H9 (cell line): ENCODE measurements around the gene MEG3. TPM values are rescaled to one million over a fixed set of nuclear protein-coding genes. Genes with fewer than 3 reads are reported as not detected.

Experiments used
- DNase-seq: peaks from one replicate; pipeline ENCODE4 v3.0.0-alpha.2; 2017
- H2AFZ ChIP-seq: one replicate; pipeline ENCODE4 v1.6.1; 2013; ENCODE audit warnings: mild to moderate bottlenecking, low read length, control low read depth, moderate library complexity
- H2AK5ac ChIP-seq: 2 replicates; pipeline ENCODE4 v1.6.1; 2013; ENCODE audit warnings: low read length, control low read depth, mixed read lengths; ENCODE audit not compliant: insufficient read length
- H2BK120ac ChIP-seq: one replicate; pipeline ENCODE4 v1.6.1; 2013; ENCODE audit warnings: low read depth, mild to moderate bottlenecking, low read length, control low read depth, inconsistent platforms; ENCODE audit not compliant: poor library complexity, severe bottlenecking
- H2BK12ac ChIP-seq: 2 replicates; pipeline ENCODE4 v1.6.1; 2013; ENCODE audit warnings: low read length, control low read depth, mixed read lengths, low read depth; ENCODE audit not compliant: insufficient read length
- H2BK15ac ChIP-seq: 2 replicates; pipeline ENCODE4 v1.6.1; 2013; ENCODE audit warnings: low read depth, low read length, control low read depth
- H2BK20ac ChIP-seq: one replicate; pipeline ENCODE4 v1.6.1; 2013; ENCODE audit warnings: low read depth, mild to moderate bottlenecking, low read length, control low read depth, inconsistent platforms; ENCODE audit not compliant: poor library complexity, severe bottlenecking
- H2BK5ac ChIP-seq: 2 replicates; pipeline ENCODE4 v1.6.1; 2013; ENCODE audit warnings: low read length, control low read depth, mixed read lengths; ENCODE audit not compliant: insufficient read length
- H3K14ac ChIP-seq: 2 replicates; pipeline ENCODE4 v1.6.1; 2013; ENCODE audit warnings: low read length, control low read depth; ENCODE audit not compliant: insufficient read depth
- H3K18ac ChIP-seq: 2 replicates; pipeline ENCODE4 v1.6.1; 2013; ENCODE audit warnings: low read depth, mild to moderate bottlenecking, mixed read lengths, low read length, control low read depth; ENCODE audit not compliant: insufficient read length
- H3K23ac ChIP-seq: 2 replicates; pipeline ENCODE4 v1.6.1; 2013; ENCODE audit warnings: low read length, control low read depth, mixed read lengths, low read depth; ENCODE audit not compliant: insufficient read length
- H3K23me2 ChIP-seq: 2 replicates; pipeline ENCODE4 v1.6.1; 2013; ENCODE audit warnings: low read depth, mild to moderate bottlenecking, mixed read lengths, low read length, control low read depth; ENCODE audit not compliant: insufficient read length, poor library complexity, severe bottlenecking
- H3K27ac ChIP-seq: 2 replicates; pipeline ENCODE4 v1.5.1; 2013; ENCODE audit warnings: low read length, control low read depth, mixed read lengths, low read depth; ENCODE audit not compliant: insufficient read length
- H3K27me3 ChIP-seq: 2 replicates; pipeline ENCODE4 v1.6.1; 2013; ENCODE audit warnings: low read length, control low read depth, inconsistent platforms; ENCODE audit not compliant: insufficient read depth
- H3K4ac ChIP-seq: 2 replicates; pipeline ENCODE4 v1.6.1; 2013; ENCODE audit warnings: low read depth, mild to moderate bottlenecking, control low read depth, inconsistent platforms, low read length, moderate library complexity
- H3K4me1 ChIP-seq: 2 replicates; pipeline ENCODE4 v1.6.1; 2013; ENCODE audit warnings: low read length, control low read depth, inconsistent platforms; ENCODE audit not compliant: insufficient read depth
- H3K4me2 ChIP-seq: 2 replicates; pipeline ENCODE4 v1.6.1; 2013; ENCODE audit warnings: low read length, control low read depth, mixed read lengths; ENCODE audit not compliant: insufficient read length, insufficient read depth
- H3K56ac ChIP-seq: 2 replicates; pipeline ENCODE4 v1.6.1; 2013; ENCODE audit warnings: low read depth, mild to moderate bottlenecking, mixed read lengths, low read length, control low read depth; ENCODE audit not compliant: insufficient read length
- H3K79me1 ChIP-seq: 2 replicates; pipeline ENCODE4 v1.6.1; 2013; ENCODE audit warnings: low read depth, mild to moderate bottlenecking, moderate library complexity, low read length, control low read depth, inconsistent platforms; ENCODE audit not compliant: insufficient read depth, poor library complexity, severe bottlenecking
- H3K79me2 ChIP-seq: 2 replicates; pipeline ENCODE4 v1.6.1; 2013; ENCODE audit warnings: low read length, control low read depth, inconsistent platforms; ENCODE audit not compliant: insufficient read depth
- H3K9ac ChIP-seq: 2 replicates; pipeline ENCODE4 v1.6.1; 2013; ENCODE audit warnings: low read length, control low read depth, mixed read lengths; ENCODE audit not compliant: insufficient read length; ENCODE audit errors: extremely low read depth
- H3K9me3 ChIP-seq: one replicate; pipeline ENCODE4 v1.6.1; 2013; ENCODE audit warnings: low read depth, low read length, inconsistent platforms; ENCODE audit not compliant: control insufficient read depth
- H3T11ph ChIP-seq: one replicate; pipeline ENCODE4 v1.6.1; 2013; ENCODE audit warnings: mild to moderate bottlenecking, low read length, control low read depth, inconsistent platforms
- H4K20me1 ChIP-seq: one replicate; pipeline ENCODE4 v1.6.1; 2013; ENCODE audit not compliant: control insufficient read depth, insufficient read length, insufficient read depth
- H4K5ac ChIP-seq: 2 replicates; pipeline ENCODE4 v1.6.1; 2013; ENCODE audit warnings: low read depth, mild to moderate bottlenecking, mixed read lengths, low read length, control low read depth; ENCODE audit not compliant: insufficient read length
- H4K8ac ChIP-seq: replicated peaks from 2 replicates; pipeline ENCODE4 v1.6.1; 2013; ENCODE audit warnings: low read length, control low read depth, mixed read lengths, low read depth; ENCODE audit not compliant: insufficient read length
- H4K91ac ChIP-seq: 2 replicates; pipeline ENCODE4 v1.6.1; 2013; ENCODE audit warnings: low read depth, mild to moderate bottlenecking, moderate library complexity, mixed read lengths, low read length, control low read depth; ENCODE audit not compliant: insufficient read length
- H3K27ac Mint-ChIP-seq, 3 experiments: 2 replicates in 2 of 3; 3 replicates in 1 of 3; pipeline ENCODE4 v1.8.0; 2020 to 2021; ENCODE audit warnings: mixed read lengths in 3 of 3, mild to moderate bottlenecking in 1 of 3, moderate library complexity in 1 of 3
- H3K27me3 Mint-ChIP-seq: 2 replicates; pipeline ENCODE4 v1.8.0; 2021; ENCODE audit warnings: low read depth, mild to moderate bottlenecking, moderate library complexity, mixed read lengths
- H3K36me3 Mint-ChIP-seq, 3 experiments: 2 replicates in 2 of 3; 3 replicates in 1 of 3; pipeline ENCODE4 v1.8.0; 2020 to 2021; ENCODE audit warnings: low read depth in 3 of 3, mixed read lengths in 3 of 3; ENCODE audit not compliant: insufficient read depth in 1 of 3
- H3K4me1 Mint-ChIP-seq, 2 experiments: 2 replicates each; pipeline ENCODE4 v1.8.0; 2020; ENCODE audit warnings: mixed read lengths in 2 of 2
- H3K4me3 Mint-ChIP-seq, 2 experiments: 2 replicates in 1 of 2; 3 replicates in 1 of 2; pipeline ENCODE4 v1.8.0; 2020 to 2021; ENCODE audit warnings: mild to moderate bottlenecking in 2 of 2, mixed read lengths in 2 of 2, moderate library complexity in 1 of 2
- H3K9me3 Mint-ChIP-seq, 2 experiments: 2 replicates in 1 of 2; 3 replicates in 1 of 2; pipeline ENCODE4 v1.8.0; 2020; ENCODE audit warnings: mild to moderate bottlenecking in 2 of 2, mixed read lengths in 2 of 2, moderate library complexity in 1 of 2
- WGBS: extraction: QIAGEN DNeasy Blood & Tissue Kit; methylation state at CpG from one replicate; pipeline ENCODE4 v1.1.7; 2013; ENCODE audit warnings: missing lambda C conversion rate, low lambda C conversion rate, mixed read lengths; ENCODE audit not compliant: insufficient read length; ENCODE audit errors: extremely low coverage; 5-methylcytosine and 5-hydroxymethylcytosine counted together
- total RNA-seq: library from RNA; stranded (reverse); gene quantifications from 2 replicates; pipeline ENCODE4 v1.2.1, GENCODE V29; 2021
- TF ChIP-seq, protein P1 (sequence below): fragments of 200-600 bp; sonication (generic); conservative IDR thresholded peaks from 3 replicates; pipeline ENCODE4 v1.8.0; 2021; ENCODE audit warnings: antibody characterized with exemption, mild to moderate bottlenecking

The MEG3 gene
- total RNA-seq, 1 experiment from 2014 or later, result 0.52 TPM

DNA sequence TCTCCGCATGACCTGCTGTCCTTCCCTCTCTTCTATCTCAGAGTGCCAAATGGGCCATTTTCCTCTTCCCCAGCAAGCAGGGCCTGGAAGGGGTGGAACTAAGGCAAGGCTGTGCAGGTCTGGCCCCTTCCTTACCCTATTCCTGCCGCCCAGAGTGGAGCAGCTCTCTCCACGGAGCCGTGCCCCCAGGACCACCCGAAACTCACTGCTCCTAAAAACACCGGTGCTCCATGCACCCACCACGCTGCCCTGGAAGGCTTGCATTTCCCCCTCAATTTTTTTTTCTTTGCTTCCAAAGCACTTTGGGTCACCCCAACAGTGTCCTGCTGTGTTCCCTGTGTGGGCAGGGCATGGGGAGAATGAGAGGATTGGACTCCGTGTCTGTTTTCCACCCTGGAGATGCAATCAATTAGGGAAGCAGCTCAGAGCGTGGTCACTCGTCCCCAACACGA lies 48.5 kb upstream of the MEG3 start:
- H3K79me2 ChIP-seq, result no peaks in the 10 kb centered on the region
- H2BK12ac ChIP-seq, result no peak overlapping the region
- no peaks in the 10 kb centered on the region for H3K4me1 ChIP-seq
- H2BK20ac ChIP-seq, result no peak overlapping the region
- H3K4me3 Mint-ChIP-seq, result no peak overlapping the region
- H2AK5ac ChIP-seq, result no peak overlapping the region
- no peaks in the 10 kb centered on the region for H4K20me1 ChIP-seq
- H4K5ac ChIP-seq, result no peak overlapping the region
- no peaks in the 10 kb centered on the region for H3K4me1 Mint-ChIP-seq
- no peak overlapping the region for H3T11ph ChIP-seq
- DNase-seq, result no peak
- H3K27me3 ChIP-seq, result no peaks in the 10 kb centered on the region
- H3K9me3 Mint-ChIP-seq, result no peaks in the 10 kb centered on the region
- H3K9ac ChIP-seq, result no peak overlapping the region
- no peaks in the 10 kb centered on the region for H3K23me2 ChIP-seq
- no peak overlapping the region for H2BK15ac ChIP-seq
- no peak overlapping the region for H3K27ac Mint-ChIP-seq
- no peaks in the 10 kb centered on the region for H3K36me3 Mint-ChIP-seq
- H2BK120ac ChIP-seq, result no peak overlapping the region
- no peaks in the 10 kb centered on the region for H3K9me3 ChIP-seq
- H3K27ac ChIP-seq, result no peak overlapping the region
- H3K14ac ChIP-seq, result no peak overlapping the region; the same call in 1 of the 2 replicates
- no peak overlapping the region for H3K56ac ChIP-seq
- no peak overlapping the region for H2BK5ac ChIP-seq
- H3K4ac ChIP-seq, result no peak overlapping the region
- H4K91ac ChIP-seq, result no peak overlapping the region
- H3K79me1 ChIP-seq, result no peaks in the 10 kb centered on the region
- no CpG with 5 or more reads among the region's 11 CpGs for WGBS
- H3K23ac ChIP-seq, result no peak overlapping the region
- H3K4me2 ChIP-seq, result no peak overlapping the region
- H4K8ac ChIP-seq, result no peak overlapping the region
- no peak overlapping the region for H2AFZ ChIP-seq
- H3K18ac ChIP-seq, result no peak overlapping the region
- peaks cover 13% of the 10 kb centered on the region for H3K27me3 Mint-ChIP-seq
- TF ChIP-seq, protein P1, sequence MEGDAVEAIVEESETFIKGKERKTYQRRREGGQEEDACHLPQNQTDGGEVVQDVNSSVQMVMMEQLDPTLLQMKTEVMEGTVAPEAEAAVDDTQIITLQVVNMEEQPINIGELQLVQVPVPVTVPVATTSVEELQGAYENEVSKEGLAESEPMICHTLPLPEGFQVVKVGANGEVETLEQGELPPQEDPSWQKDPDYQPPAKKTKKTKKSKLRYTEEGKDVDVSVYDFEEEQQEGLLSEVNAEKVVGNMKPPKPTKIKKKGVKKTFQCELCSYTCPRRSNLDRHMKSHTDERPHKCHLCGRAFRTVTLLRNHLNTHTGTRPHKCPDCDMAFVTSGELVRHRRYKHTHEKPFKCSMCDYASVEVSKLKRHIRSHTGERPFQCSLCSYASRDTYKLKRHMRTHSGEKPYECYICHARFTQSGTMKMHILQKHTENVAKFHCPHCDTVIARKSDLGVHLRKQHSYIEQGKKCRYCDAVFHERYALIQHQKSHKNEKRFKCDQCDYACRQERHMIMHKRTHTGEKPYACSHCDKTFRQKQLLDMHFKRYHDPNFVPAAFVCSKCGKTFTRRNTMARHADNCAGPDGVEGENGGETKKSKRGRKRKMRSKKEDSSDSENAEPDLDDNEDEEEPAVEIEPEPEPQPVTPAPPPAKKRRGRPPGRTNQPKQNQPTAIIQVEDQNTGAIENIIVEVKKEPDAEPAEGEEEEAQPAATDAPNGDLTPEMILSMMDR, result no peak
